ENCODE measurements around the gene OSBPL7.

OSBPL7 gene, protein sequence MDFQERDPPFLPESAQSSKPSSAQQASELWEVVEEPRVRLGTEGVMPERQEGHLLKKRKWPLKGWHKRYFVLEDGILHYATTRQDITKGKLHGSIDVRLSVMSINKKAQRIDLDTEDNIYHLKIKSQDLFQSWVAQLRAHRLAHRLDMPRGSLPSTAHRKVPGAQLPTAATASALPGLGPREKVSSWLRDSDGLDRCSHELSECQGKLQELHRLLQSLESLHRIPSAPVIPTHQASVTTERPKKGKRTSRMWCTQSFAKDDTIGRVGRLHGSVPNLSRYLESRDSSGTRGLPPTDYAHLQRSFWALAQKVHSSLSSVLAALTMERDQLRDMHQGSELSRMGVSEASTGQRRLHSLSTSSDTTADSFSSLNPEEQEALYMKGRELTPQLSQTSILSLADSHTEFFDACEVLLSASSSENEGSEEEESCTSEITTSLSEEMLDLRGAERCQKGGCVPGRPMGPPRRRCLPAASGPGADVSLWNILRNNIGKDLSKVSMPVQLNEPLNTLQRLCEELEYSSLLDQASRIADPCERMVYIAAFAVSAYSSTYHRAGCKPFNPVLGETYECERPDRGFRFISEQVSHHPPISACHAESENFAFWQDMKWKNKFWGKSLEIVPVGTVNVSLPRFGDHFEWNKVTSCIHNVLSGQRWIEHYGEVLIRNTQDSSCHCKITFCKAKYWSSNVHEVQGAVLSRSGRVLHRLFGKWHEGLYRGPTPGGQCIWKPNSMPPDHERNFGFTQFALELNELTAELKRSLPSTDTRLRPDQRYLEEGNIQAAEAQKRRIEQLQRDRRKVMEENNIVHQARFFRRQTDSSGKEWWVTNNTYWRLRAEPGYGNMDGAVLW

DNA sequence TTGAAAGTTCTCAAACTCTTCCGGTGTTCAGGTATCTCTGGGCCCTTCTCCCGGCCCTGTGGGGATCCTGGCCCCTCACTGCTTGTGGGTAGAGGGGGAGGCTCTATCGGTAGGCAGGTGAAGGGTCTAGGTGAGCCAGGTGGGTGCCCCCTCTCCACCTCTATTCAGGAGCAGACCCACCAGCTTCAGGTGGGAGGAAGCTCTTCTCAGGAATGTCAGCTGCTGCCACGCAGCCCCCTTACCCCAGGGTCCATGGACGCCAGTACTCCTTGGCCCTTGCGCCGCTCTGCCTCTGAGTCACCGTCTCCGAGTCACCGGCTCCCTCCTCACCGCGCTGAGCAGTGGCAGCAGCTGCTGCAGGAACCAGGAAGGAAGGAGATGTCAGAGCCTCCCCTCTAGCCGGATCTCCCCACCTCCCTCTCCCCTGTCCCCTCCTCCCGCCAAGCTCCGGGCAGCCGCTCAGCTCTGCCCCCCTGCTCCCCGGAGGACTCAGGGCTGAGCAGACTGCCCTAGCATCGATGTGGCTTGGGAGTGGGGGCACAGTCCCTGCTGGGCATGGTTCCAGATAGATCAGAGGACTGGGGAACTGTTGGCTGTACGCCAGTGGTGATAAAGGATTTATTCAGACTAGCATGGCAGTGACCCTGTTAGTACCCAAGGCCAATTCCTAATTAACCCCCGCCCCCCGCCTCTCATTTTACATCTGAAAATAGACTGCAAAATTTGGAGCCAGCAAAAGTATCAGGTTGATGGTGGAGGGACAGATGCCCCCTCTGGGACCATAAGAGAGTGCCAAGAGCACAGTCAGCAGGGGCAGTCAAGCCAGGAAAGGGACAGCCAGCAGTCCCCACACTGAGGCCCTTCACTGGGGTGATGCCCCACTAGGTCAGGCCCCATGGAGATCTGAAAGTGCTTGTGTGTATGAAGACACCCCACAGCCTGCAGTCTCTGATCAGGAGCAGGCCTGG is at the start of gene OSBPL7:
Gene OSBPL7, minus strand, starts transcription at position 371 of the 968 bp plus-strand sequence. CDS start 1,516 bp downstream, outside the sequence.
- peak; percentile 89 for DNase-seq

DNA sequence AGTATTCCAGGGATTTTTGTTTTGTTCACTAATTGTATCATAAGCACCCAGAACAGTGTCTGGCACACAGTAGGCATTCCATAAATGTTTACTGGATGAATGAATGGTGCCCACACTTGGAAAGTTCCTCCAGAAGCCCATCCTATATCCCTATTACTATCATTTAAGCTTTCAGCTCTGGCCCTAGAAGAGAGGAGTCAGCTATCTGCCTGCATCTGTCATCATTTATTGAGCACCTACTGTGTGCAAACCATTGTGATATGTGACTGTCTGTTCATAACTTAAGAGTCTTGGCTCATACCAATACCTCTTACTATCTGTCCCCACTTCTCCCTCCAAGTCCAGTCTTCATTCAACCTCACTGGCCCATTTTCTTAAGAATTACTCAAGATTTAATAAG is 49.5 kb upstream of the OSBPL7 start:
- DNase-seq = no peak

DNA sequence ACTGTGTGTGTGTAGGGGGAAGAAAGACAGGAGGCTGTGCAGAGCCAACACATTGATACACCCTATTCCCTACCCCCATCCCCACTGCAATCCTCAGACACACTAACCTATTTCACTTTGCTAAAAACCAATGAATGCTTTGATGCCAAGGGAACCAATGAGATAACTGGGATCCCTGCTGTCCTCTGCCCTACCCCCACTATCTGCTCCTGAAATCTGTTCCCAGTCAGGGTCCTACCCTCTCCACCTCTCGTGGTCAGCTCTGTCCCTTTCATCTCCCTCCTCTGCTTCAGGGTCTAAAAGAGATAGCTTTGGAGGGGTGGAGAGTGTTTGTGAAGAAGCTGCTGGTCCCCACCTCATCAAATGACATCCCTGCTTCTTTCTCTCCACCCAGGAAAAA is 48.5 kb upstream of the OSBPL7 start:
- DNase-seq = no peak

DNA sequence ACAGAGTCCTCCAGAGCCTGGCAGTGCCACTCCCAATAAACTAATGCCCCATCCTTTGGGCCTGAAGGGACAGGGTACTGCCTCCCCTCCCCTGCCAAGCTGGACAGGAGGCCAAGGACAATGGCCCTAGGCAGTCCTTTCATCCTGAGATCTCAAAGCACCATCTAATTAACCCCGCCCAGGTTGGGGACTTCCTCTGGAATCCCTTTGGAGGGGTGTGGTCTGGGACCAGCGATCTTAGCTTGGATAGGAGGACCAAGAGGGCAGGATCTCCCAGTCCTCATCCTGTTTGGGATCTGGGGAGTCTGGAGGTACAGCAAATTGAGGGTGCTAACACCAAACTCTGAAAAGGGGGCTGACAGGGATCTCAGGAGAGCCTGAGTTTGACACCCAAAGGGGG is 47.5 kb upstream of the OSBPL7 start:
- no peak for DNase-seq

DNA sequence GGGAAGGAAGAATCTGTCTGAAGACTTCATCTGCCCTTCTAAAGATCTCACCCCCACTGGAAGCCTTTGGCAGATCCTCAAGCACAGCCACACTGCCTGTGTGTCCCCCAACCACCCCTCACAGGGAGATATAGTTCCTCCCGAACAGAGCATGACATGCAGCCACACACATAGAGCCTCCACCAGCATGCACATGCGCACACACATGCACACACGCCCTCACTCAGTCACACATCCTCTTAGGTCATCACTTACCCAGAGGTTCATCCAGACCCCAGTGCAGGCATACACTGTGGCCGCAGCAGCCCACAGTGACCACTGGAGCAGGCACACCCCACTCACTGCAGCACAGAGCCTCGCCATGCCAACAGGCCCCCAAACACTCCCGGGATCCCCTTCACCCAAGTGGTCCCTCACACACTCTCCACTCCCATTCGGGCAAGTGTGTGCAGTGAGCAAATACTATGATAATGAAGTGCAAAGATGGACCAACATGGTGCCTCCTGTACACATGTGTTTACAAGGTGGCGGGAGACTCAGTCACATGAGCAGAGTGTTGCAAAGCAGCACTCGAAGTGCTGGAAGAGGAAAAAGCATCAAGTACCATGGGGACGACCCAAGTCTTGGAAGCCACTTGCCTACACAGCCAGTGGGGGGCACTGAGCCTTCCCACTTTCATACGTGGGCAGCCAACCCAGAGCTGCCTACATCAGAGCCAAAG is 46.4 kb upstream of the OSBPL7 start:
- DNase-seq = no peak

GRCh38 chr17:47866941-47867340 is 45.3 kb upstream of the OSBPL7 start:
- DNase-seq = no peak

- no peak for DNase-seq
Measured at GRCh38 chr17:47864791-47865216, 43.2 kb upstream of the OSBPL7 start.

DNA sequence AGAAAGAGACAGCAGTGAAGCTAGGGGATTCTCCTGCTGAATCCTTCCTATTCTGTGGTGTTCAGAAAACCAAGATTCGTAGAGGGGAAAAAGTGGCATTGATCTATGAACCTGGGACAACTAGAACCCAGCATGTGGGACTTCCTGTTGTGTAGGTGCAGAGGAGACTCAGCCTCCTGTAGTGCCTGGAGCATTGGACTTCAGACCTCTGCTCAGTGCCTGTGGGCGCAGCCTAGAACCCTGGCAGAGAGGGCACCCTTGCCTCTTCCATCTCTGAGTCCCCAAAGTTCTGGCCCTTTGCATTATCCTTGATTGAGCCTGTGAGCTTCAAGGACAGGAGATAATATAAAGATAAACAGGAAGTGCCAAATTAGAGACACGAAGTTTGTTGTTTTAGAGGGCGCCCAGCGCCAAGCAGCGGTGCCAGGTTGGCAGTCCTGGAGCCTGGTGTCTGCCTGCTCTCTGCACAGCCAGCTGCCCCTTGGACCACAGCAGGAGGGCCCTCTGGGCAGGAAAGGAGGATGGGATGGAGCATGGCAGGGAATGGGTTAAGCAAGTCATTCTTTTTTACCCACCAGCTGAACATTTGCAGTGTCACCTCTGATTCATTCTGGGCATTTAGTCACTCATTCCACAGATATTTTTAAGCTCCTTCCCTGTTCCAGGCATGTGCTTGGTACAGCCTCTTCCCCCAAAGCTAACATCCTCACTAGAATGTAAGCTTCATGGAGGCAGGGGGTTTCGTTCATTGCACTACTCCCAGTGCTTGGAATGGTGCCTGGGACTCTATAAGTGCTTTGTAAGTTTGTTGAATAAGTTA is 41.2 kb upstream of the OSBPL7 start:
- peak; percentile 90 for DNase-seq

- no peak for DNase-seq
Measured at GRCh38 chr17:47860386-47860785, 38.8 kb upstream of the OSBPL7 start.

- no peak for DNase-seq
Measured at GRCh38 chr17:47857551-47858455, 36.2 kb upstream of the OSBPL7 start.

DNA sequence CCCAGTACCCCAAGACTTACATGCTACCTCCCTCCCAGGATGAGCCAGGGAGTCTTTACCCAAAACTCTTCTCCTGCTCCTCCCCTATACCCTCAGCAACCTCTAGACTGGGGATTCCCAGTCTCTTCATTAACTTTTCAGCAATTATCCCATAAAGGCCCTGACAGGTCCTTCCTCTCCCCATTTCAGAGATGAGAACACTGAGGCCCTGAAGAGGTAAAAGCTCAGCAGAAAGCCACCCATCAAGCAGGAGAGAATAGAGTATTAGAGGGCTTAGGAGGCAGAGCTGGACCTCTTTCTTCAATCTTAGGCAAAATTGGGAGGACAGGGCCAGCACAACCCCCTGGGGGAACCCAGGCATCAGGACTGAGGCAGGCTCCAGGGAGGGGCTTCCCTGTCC is 35.2 kb upstream of the OSBPL7 start:
- no peak for DNase-seq

DNA sequence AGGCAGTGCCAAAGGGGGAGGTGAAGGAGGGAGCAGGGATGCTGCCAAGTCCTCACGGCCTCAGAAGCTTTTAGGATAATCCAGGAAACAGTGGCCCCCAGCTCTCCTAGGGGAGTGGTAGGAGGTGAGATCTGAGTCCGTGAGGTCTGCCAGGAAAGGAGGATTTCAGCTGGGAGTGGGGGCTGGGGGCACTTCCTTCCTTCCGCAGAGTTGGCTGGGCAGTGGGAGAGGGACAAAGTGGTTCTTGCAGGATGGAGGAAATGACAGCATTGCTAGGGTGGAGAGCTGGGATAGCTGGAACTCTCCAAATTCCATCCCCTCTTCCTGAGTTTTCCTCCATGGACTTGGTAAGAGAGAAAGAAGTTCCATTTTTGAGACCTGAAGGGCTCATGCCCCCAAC is 34.1 kb upstream of the OSBPL7 start:
- DNase-seq = no peak

GRCh38 chr17:47853616-47854015 is 32.0 kb upstream of the OSBPL7 start:
- no peak for DNase-seq

DNA sequence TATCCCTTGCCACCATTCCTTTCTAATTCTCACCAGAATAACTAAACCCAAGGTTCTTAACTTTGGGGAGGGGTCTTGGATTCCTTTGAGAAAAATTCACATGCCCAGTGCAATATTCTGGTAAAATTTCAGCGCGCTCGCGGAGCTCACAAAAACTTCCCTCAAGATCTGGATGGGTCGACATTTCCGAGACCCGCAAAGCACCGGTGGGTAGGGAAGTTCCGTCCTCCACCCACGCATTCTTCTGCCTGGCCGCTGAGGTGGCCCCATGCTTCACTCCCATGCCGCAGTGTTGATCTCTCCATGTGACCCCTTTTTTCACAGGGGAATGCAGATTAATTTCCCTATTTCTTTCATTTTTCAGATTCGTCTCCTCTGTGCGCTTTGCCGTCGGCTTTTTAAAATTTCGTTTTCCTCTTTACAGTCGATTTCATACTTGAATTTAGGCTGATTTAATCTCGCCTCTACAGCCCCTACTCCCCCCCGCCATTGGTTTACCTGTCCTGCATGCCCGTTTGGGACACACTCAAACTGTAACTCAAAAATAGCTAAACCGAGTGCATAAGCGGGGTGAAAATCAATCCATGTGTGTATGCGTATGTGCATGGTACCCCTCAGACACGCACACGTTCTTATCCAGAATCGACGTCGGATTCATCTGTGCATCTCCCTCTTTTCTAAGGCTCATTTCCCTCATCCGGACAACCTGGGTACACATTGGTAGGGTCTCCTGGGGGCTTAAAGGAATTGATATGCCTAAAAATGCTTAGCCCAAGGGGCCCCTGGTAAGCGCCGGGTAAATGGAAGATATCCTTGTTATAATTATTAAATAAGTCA is 30.7 kb upstream of the OSBPL7 start:
- DNase-seq = no peak

- no peak for DNase-seq
Measured at GRCh38 chr17:47851764-47852112, 30.1 kb upstream of the OSBPL7 start.

DNA sequence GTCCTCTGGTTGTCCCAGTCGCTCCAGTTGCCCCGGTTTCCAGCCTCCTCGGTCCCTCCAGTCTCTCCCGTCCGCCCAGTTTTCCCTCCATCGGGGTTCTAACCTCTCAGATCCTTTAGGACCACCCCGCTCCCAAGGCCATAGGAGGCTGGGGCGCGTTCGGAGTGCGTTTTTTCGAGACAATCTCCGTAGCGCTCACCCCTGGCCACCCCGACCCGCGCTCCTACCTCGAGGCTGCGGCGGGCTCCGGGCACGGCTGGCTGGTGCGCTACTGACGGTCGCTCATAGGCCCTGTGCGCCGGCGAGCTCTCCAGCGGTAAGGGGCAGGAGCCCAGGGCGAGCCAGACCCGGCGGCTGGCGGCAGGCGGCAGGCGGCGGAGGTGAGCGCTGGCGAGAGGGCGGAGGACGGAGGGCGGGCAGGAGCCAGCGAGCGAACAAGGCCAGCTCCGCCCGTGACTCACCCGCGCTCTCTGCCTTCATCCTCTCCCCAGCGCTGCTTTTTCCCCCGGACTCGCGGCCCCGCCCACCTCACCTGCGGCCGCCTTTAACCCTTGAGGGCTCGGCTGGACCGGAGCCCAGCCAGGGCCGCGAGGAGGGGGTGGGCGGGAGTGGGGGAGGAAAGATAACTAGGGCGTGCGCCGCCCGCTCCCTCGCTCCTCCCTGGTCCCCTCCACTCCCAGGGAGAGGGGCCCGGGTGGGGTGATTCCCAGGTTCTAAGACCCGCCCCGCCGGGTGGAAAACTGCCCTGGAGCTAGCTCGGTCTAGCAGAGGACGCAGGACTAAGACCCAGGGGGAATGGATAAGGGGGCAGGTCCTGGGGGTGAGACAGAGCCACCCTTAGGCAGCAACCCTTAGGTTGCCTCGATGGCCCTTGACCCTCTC is 29.3 kb upstream of the OSBPL7 start, which contains the start of gene SP6:
Gene SP6, minus strand, starts transcription at position 472 of the 882 bp plus-strand sequence. CDS start 2,734 bp downstream, outside the sequence.
- DNase-seq = peak; percentile 59

DNA sequence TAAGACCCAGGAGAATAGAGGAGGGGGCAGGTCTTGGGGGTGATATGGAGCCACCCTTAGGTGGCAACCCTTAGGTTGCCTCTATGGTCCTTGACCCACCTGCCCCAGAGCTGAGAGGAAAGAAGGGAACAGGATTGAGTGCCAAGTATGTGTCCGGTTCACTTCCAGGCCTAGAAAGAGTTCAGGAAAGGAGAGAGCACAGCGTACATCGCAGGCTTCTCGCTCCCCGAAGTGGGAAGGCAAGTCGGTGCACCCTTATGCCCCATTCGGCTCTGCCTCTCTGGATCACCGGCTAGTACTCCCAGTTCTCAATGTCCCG is 28.7 kb upstream of the OSBPL7 start:
- DNase-seq = no peak

DNA sequence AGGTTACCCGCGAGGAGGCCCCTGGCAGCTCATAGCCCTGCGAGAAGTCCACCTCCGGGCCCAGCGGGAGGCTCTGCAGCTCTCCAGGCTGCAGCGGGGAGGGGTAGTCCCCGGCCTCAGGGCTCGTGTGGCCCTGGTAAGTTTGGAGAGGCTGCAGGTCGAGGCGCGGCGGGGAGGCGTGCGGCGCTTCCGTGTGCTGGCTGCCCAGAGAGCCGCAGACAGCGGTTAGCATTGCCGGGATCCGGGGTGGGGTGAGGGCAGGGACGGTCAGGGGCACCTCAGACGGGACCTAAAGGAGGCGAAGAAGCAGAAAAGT is 26.6 kb upstream of the OSBPL7 start:
- DNase-seq = no peak

All from fibroblast of skin of right biceps (primary cell).